ENCODE results near the gene ASCL1. TPM values are rescaled to one million over a fixed set of nuclear protein-coding genes. Genes with fewer than 3 reads are reported as not detected.
A peak's percentile ranks its signal among the peaks of the same experiment; 100 is the strongest.

Gene ASCL1
- total RNA-seq, 2 experiments from 2014 or later, result not detected

DNA sequence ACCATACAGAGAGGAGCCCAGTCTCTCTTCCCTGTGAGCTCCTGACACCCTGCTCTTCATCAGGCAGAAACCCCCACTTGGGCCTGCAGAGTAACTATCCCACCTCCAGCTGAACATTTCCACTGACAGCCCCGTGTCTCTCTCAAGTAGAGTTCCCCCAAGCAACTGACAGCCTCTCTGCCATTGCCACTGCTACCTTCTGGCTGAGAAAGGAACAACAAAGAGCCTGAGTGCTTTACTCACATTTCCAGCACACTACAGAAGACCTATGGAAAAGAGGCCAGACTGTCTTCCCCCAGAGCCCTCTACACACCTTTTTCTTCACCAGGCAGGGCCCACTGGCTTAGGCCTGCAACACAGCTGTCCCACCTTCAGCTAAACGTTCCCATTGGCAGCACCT, 18.4 kb upstream of the ASCL1 start:
- H3K4me1 Mint-ChIP-seq, result no peaks in the 10 kb centered on the region
- DNase-seq, result no peak
- H3K36me3 Mint-ChIP-seq, result no peaks in the 10 kb centered on the region
- no peak overlapping the region for H3K4me3 Mint-ChIP-seq
- no peak overlapping the region for H3K27ac Mint-ChIP-seq
- H3K27me3 Mint-ChIP-seq, result peaks cover 40% of the 10 kb centered on the region
- H3K9me3 Mint-ChIP-seq, result peaks cover 1% of the 10 kb centered on the region

DNA sequence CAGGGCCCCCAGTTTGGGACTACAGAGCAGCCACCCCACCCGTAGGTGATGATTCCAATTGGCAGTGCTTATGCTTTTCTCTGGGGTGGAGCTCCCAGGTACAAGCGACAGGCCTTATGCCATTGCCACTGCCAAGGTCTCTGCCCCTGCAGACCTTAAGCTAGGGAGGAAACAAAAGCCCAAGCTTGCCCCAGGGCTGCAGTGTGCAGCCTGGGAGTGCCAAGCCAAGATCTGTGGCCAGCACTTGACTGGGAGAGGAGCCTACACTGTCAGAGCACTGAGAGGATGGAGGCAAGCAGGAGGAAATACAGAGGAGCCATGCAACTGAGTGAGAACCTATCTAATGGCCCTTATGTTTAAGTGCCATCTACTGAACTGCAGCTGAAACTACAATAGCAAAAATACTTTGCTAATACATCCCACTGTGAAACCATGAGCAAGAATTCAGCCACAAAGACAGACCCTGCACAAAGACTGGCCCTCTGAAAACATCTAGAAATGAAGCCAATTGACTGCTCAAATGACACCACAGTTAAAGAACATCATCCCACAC, 17.7 kb upstream of the ASCL1 start:
- Mint-ChIP-seq H3K9me3 (peaks cover 1% of the 10 kb centered on the region), H3K36me3 (no peaks in the 10 kb centered on the region), H3K4me3 (no peak overlapping the region), H3K27me3 (peaks cover 37% of the 10 kb centered on the region), H3K27ac (no peak overlapping the region), H3K4me1 (no peaks in the 10 kb centered on the region)
- no peak for DNase-seq

DNA sequence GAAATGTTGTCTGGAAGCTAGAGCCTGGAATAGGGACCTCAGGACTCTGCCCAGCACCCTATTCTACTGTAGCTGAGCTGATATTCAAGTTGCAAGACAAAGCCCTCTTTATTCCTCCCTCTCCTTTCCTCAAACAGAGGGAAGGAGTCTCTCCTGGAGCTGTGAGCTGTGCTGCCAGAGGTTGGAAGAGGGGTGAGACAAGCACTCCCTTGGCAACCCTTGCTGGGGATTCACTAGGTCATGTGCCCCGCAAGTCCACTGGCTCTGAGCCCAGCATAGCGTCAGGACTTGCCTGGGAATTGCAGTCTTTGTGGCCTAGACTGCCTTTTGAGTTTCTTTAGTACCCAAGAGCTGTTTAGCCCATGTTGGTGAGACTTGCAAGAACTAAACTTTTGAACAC, 11.4 kb upstream of the ASCL1 start:
- DNase-seq, result no peak
- H3K36me3 Mint-ChIP-seq, result no peaks in the 10 kb centered on the region
- no peak overlapping the region for H3K4me3 Mint-ChIP-seq
- peaks cover 1% of the 10 kb centered on the region for H3K9me3 Mint-ChIP-seq
- H3K27me3 Mint-ChIP-seq, result peaks cover 52% of the 10 kb centered on the region
- no peak overlapping the region for H3K27ac Mint-ChIP-seq
- H3K4me1 Mint-ChIP-seq, result peaks cover 4% of the 10 kb centered on the region

DNA sequence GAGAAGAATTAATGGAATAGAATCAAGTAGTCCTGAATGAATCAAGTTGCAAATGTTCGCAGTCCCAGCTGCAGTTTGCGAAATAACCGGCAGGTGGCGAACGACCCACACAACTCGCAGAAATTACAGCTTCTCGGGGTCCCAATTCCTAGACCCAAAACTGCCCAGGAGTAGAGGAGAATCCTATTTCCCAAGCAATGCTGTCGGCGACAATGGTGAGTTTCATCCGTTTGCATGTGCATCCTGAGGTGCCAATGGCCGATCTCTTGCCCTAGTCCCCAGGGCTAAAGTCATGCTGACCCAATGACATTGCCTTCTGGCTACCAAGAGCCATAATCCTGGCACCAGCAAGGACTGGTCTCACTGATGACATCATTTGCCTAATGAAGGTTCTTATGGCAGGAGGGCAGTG, 8.5 kb upstream of the ASCL1 start:
- Mint-ChIP-seq H3K4me1 (peaks cover 10% of the 10 kb centered on the region), H3K27me3 (peaks cover 66% of the 10 kb centered on the region), H3K27ac (no peak overlapping the region), H3K36me3 (no peaks in the 10 kb centered on the region), H3K9me3 (no peaks in the 10 kb centered on the region), H3K4me3 (no peak overlapping the region)
- no peak for DNase-seq

DNA sequence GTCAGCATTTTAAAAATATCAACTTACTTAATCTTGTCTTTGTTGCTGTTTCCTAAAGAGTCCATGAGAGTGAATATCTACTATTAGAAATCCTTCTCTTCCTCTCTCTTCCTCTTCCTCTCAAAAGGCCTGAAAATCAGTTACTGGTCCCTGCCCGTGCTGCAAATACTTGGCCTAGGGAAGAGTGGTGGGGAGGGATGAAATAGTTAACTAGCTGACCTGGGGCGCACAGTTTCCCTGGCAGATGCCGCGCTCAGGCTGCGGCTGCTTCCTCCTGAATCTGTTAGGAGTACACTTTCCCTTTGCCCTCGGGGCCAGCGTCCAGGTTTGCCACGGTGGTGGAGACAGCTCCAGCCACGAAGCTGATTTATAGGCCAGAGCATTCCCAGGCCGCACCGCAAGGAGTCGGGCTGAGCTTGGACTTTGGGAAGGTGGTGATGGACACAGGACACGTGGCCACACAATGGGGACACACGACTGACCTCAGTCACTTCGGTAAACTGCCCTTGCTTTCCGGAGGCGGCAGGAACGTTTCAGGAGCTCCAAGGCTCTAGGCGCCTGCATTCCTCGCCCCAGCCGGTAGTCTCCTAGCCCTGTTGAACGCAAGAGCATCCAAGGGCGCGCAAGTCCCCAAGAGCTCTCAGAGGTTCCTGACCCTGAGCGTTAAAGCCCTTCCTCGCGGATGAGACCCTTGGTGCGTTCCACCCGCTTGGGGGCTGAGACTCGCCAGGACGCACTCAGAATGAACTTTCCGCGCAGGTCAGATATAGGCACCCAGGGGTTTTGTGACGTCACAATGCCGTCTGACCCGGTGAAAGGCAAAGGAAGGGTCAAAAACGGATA, 7.1 kb upstream of the ASCL1 start:
- H3K27ac Mint-ChIP-seq, result no peak overlapping the region
- peaks cover 17% of the 10 kb centered on the region for H3K4me1 Mint-ChIP-seq
- no peaks in the 10 kb centered on the region for H3K9me3 Mint-ChIP-seq
- H3K27me3 Mint-ChIP-seq, result peaks cover 80% of the 10 kb centered on the region
- no peak for DNase-seq
- peak overlapping the region; percentile 38 for H3K4me3 Mint-ChIP-seq
- H3K36me3 Mint-ChIP-seq, result no peaks in the 10 kb centered on the region

DNA sequence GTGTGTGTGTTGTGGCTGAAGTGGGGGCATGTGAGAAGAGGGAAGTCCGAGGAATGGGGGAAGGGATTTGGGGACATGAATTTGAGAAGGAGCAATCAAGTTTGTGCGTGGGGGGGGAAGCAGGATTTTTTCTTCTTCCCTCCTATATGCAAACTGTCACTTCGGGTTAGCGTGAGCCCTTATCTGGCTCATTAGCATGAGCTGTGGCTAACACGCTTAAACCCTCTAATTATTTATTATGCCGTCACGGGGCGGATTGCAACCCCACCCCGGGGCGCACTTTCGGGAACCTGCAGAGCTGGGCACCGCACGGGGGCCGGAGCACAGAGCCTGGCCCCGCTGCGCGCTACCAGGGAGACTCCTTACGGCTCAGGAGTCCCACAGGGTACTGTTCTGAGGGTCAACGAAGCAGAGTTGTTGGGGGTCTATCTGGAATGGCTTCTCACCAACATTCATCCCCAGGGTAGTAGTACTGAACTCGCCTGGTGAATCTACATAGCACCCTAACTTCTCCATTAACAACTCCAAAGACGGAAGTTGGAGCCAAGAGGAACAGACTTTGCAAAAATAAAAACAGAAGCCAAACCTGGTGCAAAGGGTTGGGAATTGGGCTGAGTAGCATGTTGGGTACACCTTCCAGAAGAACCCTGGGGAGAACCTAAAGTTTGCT, 6.4 kb upstream of the ASCL1 start:
- peak overlapping the region; percentile 38 for H3K4me3 Mint-ChIP-seq
- H3K36me3 Mint-ChIP-seq, result no peaks in the 10 kb centered on the region
- H3K9me3 Mint-ChIP-seq, result no peaks in the 10 kb centered on the region

DNA sequence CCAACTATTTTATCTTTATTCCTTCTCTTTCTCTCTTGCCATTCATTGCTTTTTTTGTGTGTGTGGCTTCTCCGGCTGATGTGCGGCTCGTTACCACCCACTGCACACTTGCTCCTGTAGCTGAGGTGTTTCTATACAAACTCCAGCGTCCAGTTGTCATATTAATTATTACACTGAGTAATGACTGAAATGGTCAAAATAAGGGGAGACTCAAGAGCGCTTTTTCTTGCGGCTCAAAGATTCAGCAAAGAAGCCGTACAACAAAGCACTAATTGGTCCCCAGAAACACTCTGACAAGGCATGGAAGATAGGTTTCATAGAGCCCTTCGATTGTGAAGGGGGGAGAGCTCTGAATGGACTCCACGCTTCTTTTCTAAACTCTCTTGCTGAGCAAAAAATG, 5.6 kb upstream of the ASCL1 start:
- H3K4me3 Mint-ChIP-seq, result no peak overlapping the region
- DNase-seq, result no peak
- H3K27ac Mint-ChIP-seq, result no peak overlapping the region
- H3K9me3 Mint-ChIP-seq, result no peaks in the 10 kb centered on the region
- no peaks in the 10 kb centered on the region for H3K36me3 Mint-ChIP-seq
- peaks cover 93% of the 10 kb centered on the region for H3K27me3 Mint-ChIP-seq
- H3K4me1 Mint-ChIP-seq, result peaks cover 22% of the 10 kb centered on the region

More for the DNA sequence above, 6.4 kb upstream of the ASCL1 start:
- peaks cover 88% of the 10 kb centered on the region for H3K27me3 Mint-ChIP-seq
- H3K4me1 Mint-ChIP-seq, result peaks cover 21% of the 10 kb centered on the region
- no peak overlapping the region for H3K27ac Mint-ChIP-seq
- DNase-seq, result no peak

DNA sequence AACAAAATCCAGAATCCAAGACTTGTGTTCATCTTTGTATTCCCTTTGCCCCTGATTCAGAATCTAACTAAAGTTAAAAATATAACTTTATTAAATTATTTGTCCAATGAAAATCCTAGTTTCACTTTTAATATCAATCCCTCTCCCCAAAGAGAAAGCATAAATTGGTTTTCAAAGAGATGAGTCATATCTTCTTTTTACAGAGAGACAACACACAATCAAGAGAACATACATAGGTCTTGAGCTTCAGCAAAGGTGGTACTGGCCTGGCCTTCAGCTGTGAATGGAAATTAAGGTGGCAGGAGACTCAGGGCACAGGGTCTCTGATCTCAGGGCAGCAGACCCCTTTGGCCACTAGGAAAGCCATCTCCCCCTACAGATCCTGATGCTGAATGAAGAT, 4.3 kb upstream of the ASCL1 start:
- Mint-ChIP-seq H3K36me3 (no peaks in the 10 kb centered on the region), H3K4me1 (peaks cover 28% of the 10 kb centered on the region), H3K27me3 (peaks cover 94% of the 10 kb centered on the region), H3K4me3 (no peak overlapping the region), H3K27ac (no peak overlapping the region), H3K9me3 (no peaks in the 10 kb centered on the region)
- DNase-seq, result no peak

DNA sequence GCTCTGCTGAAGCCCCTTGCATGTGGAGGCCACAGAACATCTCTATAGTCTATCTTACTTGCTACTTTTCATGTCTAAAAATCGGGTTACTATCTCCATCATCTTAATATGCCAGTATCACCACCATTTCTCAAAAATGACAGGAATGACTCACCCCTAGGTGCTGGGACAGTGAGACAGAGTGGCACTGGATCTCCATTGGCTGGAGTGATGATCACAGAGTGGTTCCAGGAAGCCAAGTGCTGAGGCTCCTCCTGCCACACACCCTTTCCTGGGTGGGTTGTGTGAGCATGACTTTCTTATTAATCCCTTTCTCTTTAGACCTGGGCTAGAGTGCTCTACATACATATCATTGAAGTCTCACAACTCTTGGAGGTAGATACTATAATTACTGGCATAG, 3.3 kb upstream of the ASCL1 start:
- Mint-ChIP-seq H3K9me3 (no peaks in the 10 kb centered on the region), H3K27me3 (peaks cover 93% of the 10 kb centered on the region), H3K27ac (no peak overlapping the region), H3K4me1 (peaks cover 31% of the 10 kb centered on the region), H3K4me3 (no peak overlapping the region), H3K36me3 (no peaks in the 10 kb centered on the region)
- no peak for DNase-seq

DNA sequence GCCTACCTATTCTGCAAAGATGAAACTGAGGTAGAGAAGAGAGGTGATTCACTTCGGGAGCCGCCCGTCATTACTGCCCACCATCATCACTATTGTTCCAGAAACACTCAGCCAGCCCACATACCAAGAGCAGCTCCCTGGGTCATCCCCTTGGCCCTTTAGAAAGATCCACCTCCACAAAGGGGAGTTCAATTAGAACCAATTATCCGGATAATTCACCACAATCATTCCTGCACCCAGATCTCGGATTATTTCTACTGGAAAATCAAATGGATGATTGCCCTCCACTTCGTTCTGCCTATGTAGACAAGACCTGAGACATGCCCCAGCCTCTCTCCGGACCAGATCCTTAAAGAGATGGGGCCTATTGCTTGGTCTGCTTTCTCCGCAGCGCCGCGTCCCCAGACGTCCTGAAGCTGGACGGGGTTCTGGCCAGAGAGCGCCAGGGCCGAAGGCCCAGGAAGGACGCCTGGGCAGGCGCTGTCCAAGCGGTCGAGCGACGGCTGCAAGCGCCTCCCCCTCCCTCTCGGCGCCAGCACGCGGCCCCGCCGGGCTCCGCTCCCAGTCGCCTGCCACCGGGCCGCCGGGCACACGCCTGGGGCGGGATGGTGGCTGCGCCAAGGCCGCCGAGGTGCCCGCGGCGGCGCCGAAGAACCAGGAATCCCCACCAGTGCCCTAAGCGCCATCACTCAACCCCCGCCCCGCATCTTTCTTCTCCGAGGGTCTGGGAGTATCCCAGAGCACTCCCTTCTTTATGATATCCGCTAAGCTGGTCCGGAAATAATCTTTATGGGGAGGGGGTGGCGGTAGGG, 1.3 kb upstream of the ASCL1 start:
- Mint-ChIP-seq H3K4me1 (peaks cover 31% of the 10 kb centered on the region), H3K9me3 (no peaks in the 10 kb centered on the region), H3K4me3 (no peak overlapping the region), H3K27me3 (peaks cover 92% of the 10 kb centered on the region), H3K27ac (no peak overlapping the region), H3K36me3 (no peaks in the 10 kb centered on the region)
- DNase-seq, result no peak

DNA sequence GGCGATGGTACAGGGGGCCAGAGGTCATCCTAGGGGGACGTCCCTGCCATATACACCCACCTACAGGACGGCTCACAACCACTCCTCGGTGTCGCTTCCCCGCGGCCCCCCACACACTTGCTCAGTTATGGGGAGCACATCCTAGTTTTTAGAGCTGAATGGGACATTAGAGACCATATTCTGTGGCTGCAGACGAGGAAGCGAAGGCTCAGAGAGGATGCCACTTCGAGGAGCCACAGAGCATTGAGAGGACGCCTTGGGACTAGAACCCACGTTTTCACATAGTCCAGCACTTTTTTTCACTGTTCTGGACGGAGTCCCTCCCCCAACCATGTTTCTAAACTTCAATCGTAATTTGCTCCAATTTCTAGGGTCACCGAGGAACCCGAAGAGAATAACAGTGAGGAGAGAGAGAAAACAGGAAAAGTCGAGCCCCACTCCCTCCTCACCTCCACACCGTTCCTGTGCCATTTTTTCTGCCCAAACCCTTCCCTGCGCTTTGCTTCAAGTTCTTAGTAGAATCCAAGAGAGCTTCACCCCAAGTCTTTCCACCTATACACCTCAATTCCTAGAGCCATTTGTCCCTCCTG, 641 bp upstream of the ASCL1 start:
- Mint-ChIP-seq H3K4me1 (peaks cover 34% of the 10 kb centered on the region), H3K4me3 (peak overlapping the region; percentile 52), H3K9me3 (no peaks in the 10 kb centered on the region), H3K27ac (no peak overlapping the region), H3K27me3 (peaks cover 92% of the 10 kb centered on the region), H3K36me3 (no peaks in the 10 kb centered on the region)
- DNase-seq, result no peak

DNA sequence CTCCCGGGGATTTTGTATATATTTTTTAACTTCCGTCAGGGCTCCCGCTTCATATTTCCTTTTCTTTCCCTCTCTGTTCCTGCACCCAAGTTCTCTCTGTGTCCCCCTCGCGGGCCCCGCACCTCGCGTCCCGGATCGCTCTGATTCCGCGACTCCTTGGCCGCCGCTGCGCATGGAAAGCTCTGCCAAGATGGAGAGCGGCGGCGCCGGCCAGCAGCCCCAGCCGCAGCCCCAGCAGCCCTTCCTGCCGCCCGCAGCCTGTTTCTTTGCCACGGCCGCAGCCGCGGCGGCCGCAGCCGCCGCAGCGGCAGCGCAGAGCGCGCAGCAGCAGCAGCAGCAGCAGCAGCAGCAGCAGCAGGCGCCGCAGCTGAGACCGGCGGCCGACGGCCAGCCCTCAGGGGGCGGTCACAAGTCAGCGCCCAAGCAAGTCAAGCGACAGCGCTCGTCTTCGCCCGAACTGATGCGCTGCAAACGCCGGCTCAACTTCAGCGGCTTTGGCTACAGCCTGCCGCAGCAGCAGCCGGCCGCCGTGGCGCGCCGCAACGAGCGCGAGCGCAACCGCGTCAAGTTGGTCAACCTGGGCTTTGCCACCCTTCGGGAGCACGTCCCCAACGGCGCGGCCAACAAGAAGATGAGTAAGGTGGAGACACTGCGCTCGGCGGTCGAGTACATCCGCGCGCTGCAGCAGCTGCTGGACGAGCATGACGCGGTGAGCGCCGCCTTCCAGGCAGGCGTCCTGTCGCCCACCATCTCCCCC, 777 bp downstream of the ASCL1 start:
- H3K4me3 Mint-ChIP-seq, result peak overlapping the region; percentile 74
- H3K9me3 Mint-ChIP-seq, result no peaks in the 10 kb centered on the region
- H3K27me3 Mint-ChIP-seq, result peaks cover 95% of the 10 kb centered on the region
- no peaks in the 10 kb centered on the region for H3K36me3 Mint-ChIP-seq
- H3K27ac Mint-ChIP-seq, result no peak overlapping the region
- peaks cover 39% of the 10 kb centered on the region for H3K4me1 Mint-ChIP-seq
- DNase-seq, result peak; percentile 44

DNA sequence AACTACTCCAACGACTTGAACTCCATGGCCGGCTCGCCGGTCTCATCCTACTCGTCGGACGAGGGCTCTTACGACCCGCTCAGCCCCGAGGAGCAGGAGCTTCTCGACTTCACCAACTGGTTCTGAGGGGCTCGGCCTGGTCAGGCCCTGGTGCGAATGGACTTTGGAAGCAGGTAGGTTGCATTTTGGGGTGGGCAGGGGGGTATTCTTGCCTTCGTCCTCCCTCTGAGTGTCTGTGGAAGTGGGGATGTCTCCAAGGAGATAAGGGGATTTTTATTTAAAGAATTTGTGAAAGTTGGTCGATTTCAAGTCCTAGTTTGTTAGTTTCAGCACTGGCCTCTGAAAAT, 1.3 kb downstream of the ASCL1 start:
- Mint-ChIP-seq H3K4me3 (peak overlapping the region; percentile 23), H3K27ac (no peak overlapping the region)

DNA sequence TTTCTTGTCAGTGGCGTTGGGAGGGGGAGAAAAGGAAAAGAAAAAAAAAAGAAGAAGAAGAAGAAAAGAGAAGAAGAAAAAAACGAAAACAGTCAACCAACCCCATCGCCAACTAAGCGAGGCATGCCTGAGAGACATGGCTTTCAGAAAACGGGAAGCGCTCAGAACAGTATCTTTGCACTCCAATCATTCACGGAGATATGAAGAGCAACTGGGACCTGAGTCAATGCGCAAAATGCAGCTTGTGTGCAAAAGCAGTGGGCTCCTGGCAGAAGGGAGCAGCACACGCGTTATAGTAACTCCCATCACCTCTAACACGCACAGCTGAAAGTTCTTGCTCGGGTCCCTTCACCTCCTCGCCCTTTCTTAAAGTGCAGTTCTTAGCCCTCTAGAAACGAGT, 1.9 kb downstream of the ASCL1 start:
- DNase-seq, result no peak
- Mint-ChIP-seq H3K9me3 (peaks cover 6% of the 10 kb centered on the region), H3K4me3 (no peak overlapping the region), H3K4me1 (peaks cover 33% of the 10 kb centered on the region), H3K27me3 (peaks cover 95% of the 10 kb centered on the region), H3K36me3 (no peaks in the 10 kb centered on the region), H3K27ac (no peak overlapping the region)

More for the DNA sequence above, 1.3 kb downstream of the ASCL1 start:
- H3K4me1 Mint-ChIP-seq, result peaks cover 35% of the 10 kb centered on the region
- no peaks in the 10 kb centered on the region for H3K36me3 Mint-ChIP-seq
- DNase-seq, result no peak
- peaks cover 95% of the 10 kb centered on the region for H3K27me3 Mint-ChIP-seq
- H3K9me3 Mint-ChIP-seq, result no peaks in the 10 kb centered on the region
